HL-60 (cell line): ENCODE data around the gene ATP6AP1.

Source experiments
- CTCF ChIP-seq: IDR thresholded peaks from one replicate; pipeline ENCODE4 v1.5.1; 2011; ENCODE audit warnings: low read length, control low read depth, inconsistent platforms; ENCODE audit not compliant: insufficient read depth
- POLR2AphosphoS5 ChIP-seq: IDR thresholded peaks from 2 replicates; pipeline ENCODE4 v1.6.1; 2012; ENCODE audit warnings: low read depth
- TF ChIP-seq, protein P1 (sequence below): IDR thresholded peaks from 2 replicates; pipeline ENCODE4 v1.6.1; 2012; ENCODE audit warnings: low read depth; ENCODE audit not compliant: insufficient replicate concordance

- TF ChIP-seq CTCF (no peak), POLR2AphosphoS5 (no peak)
- TF ChIP-seq, protein P1, sequence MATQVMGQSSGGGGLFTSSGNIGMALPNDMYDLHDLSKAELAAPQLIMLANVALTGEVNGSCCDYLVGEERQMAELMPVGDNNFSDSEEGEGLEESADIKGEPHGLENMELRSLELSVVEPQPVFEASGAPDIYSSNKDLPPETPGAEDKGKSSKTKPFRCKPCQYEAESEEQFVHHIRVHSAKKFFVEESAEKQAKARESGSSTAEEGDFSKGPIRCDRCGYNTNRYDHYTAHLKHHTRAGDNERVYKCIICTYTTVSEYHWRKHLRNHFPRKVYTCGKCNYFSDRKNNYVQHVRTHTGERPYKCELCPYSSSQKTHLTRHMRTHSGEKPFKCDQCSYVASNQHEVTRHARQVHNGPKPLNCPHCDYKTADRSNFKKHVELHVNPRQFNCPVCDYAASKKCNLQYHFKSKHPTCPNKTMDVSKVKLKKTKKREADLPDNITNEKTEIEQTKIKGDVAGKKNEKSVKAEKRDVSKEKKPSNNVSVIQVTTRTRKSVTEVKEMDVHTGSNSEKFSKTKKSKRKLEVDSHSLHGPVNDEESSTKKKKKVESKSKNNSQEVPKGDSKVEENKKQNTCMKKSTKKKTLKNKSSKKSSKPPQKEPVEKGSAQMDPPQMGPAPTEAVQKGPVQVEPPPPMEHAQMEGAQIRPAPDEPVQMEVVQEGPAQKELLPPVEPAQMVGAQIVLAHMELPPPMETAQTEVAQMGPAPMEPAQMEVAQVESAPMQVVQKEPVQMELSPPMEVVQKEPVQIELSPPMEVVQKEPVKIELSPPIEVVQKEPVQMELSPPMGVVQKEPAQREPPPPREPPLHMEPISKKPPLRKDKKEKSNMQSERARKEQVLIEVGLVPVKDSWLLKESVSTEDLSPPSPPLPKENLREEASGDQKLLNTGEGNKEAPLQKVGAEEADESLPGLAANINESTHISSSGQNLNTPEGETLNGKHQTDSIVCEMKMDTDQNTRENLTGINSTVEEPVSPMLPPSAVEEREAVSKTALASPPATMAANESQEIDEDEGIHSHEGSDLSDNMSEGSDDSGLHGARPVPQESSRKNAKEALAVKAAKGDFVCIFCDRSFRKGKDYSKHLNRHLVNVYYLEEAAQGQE = no peak
Measured at GRCh38 chrX:154471839-154472684, 43.6 kb downstream of the ATP6AP1 start.
